Measurements from ENCODE around the gene SMCO1. TPM values are rescaled to one million over a fixed set of nuclear protein-coding genes. Genes with fewer than 3 reads are reported as not detected.

Gene SMCO1
- total RNA-seq, 6 experiments from 2014 or later, result not detected

- peaks cover 4% of the 10 kb centered on the region for H3K27me3 Mint-ChIP-seq (ENCODE audit: insufficient read depth)
- H3K27ac Mint-ChIP-seq, result no peak overlapping the region
- no peak overlapping the region for H3K4me3 Mint-ChIP-seq
- no peak for DNase-seq
- TF ChIP-seq CTCF (IDR thresholded peaks at IDR 0.05), result no peak
- no peaks in the 10 kb centered on the region for H3K4me1 Mint-ChIP-seq (ENCODE audit: low read depth)
- H3K9me3 Mint-ChIP-seq, result peaks cover 15% of the 10 kb centered on the region
- peaks cover 18% of the 10 kb centered on the region for H3K36me3 Mint-ChIP-seq (ENCODE audit: low read depth)
These were observed 31.4 kb upstream of the SMCO1 start for GRCh38 chr3:196546537-196546936.

- Mint-ChIP-seq H3K4me1 (ENCODE audit: low read depth) (no peaks in the 10 kb centered on the region), H3K9me3 (peaks cover 9% of the 10 kb centered on the region), H3K27ac (no peak overlapping the region), H3K36me3 (ENCODE audit: low read depth) (0 out of 2 replicates have a peak, but pooled peaks cover 7% of the 10 kb centered on the region), H3K4me3 (no peak overlapping the region), H3K27me3 (ENCODE audit: insufficient read depth) (peaks cover 4% of the 10 kb centered on the region)
- no peak for DNase-seq
- no peak for TF ChIP-seq CTCF (IDR thresholded peaks at IDR 0.05)
These were observed 29.4 kb upstream of the SMCO1 start for GRCh38 chr3:196544491-196544992.

- Mint-ChIP-seq H3K27me3 (ENCODE audit: insufficient read depth) (peaks cover 2% of the 10 kb centered on the region), H3K27ac (no peak overlapping the region), H3K36me3 (ENCODE audit: low read depth) (no peaks in the 10 kb centered on the region), H3K4me3 (no peak overlapping the region), H3K9me3 (no peaks in the 10 kb centered on the region), H3K4me1 (ENCODE audit: low read depth) (no peaks in the 10 kb centered on the region)
- DNase-seq, result no peak
- no peak for TF ChIP-seq CTCF (IDR thresholded peaks at IDR 0.05)
These were observed 26.7 kb upstream of the SMCO1 start for GRCh38 chr3:196541684-196542445.

GRCh38 chr3:196537319-196537984 lies 22.3 kb upstream of the SMCO1 start:
- DNase-seq, result no peak
- no peak overlapping the region for H3K4me3 Mint-ChIP-seq
- H3K36me3 Mint-ChIP-seq (ENCODE audit: low read depth), result no peaks in the 10 kb centered on the region
- peak; percentile 84 for TF ChIP-seq CTCF (IDR thresholded peaks at IDR 0.05)
- H3K4me1 Mint-ChIP-seq (ENCODE audit: low read depth), result no peaks in the 10 kb centered on the region
- H3K9me3 Mint-ChIP-seq, result no peaks in the 10 kb centered on the region
- no peak overlapping the region for H3K27ac Mint-ChIP-seq
- H3K27me3 Mint-ChIP-seq (ENCODE audit: insufficient read depth), result peaks cover 6% of the 10 kb centered on the region

GRCh38 chr3:196533260-196533681 lies 18.1 kb upstream of the SMCO1 start:
- H3K4me1 Mint-ChIP-seq (ENCODE audit: low read depth), result no peaks in the 10 kb centered on the region
- peaks cover 8% of the 10 kb centered on the region for H3K9me3 Mint-ChIP-seq
- no peak overlapping the region for H3K27ac Mint-ChIP-seq
- peaks cover 6% of the 10 kb centered on the region; the same call in 1 of the 2 replicates for H3K27me3 Mint-ChIP-seq (ENCODE audit: insufficient read depth)
- TF ChIP-seq CTCF (IDR thresholded peaks at IDR 0.05), result no peak
- H3K4me3 Mint-ChIP-seq, result no peak overlapping the region
- no peak for DNase-seq
- peaks cover 8% of the 10 kb centered on the region for H3K36me3 Mint-ChIP-seq (ENCODE audit: low read depth)

Data from HFFc6 (cell line).